Measurements from ENCODE around the gene DSC3. TPM values are rescaled to one million over a fixed set of nuclear protein-coding genes. Genes with fewer than 3 reads are reported as not detected.
A peak's percentile ranks its signal among the peaks of the same experiment; 100 is the strongest.

The DSC3 gene
- total and polyA plus RNA-seq, 2 experiments from 2014 or later, result 0.52 to 2.1 TPM

DNA sequence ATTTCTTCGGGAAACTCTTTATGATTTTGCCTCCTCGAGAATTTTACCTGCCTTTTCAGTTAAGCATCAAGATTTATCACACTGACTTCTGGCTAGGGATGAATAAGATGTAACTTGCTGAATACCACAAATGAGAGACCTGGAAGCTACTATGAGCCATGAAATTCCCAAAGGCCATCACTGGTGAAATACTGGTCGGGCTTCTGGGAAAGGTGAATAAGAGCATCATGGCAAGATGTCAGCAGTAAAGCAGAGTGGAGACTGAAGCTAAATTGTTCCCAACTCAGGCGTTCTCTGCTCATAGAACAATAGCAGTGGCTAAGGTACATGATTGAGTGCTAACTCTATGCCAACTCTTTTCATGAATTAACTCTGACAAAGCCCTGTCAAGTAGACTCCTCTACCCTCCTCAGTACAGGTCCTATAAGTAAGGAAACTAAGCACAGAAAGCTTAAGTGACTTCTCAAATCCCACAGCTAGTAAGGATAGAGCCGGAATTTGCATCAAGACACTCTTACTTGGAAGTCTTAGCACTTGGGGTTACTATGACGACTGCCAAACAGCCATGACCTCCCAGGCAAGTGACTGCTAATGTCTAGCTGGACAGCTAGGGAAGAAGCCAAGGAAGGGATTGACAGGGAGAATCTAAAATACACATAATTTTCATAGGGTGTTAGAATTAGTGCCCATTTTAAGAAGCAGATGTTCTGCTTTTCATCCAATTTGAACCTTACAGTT is 22.7 kb upstream of the DSC3 start:
- H2AFZ ChIP-seq, result no peak overlapping the region
- no peaks in the 10 kb centered on the region for H4K20me1 ChIP-seq (replicated peaks; ENCODE audit: insufficient read depth)
- no peak for TF ChIP-seq CREB1 (CRISPR knock-in tag; IDR thresholded peaks at IDR 0.05; ENCODE audit: low read depth)
- TF ChIP-seq ZNF114 (CRISPR knock-in tag; IDR thresholded peaks at IDR 0.05), result no peak
- no peak for TF ChIP-seq JUNB (IDR thresholded peaks at IDR 0.05; ENCODE audit: unreplicated experiment)
- TF ChIP-seq REST (IDR thresholded peaks at IDR 0.05; ENCODE audit: unreplicated experiment), result no peak
- no peak for TF ChIP-seq POLR2AphosphoS5 (IDR thresholded peaks at IDR 0.05; ENCODE audit: low read depth)
- no peak for TF ChIP-seq EZH2phosphoT487 (IDR thresholded peaks at IDR 0.05; ENCODE audit: unreplicated experiment)
- TF ChIP-seq NANOG (IDR thresholded peaks at IDR 0.05; ENCODE audit: borderline replicate concordance), result no peak
- TF ChIP-seq EZH2 (IDR thresholded peaks at IDR 0.05; ENCODE audit: low read depth, unreplicated experiment), result no peak
- no peak for TF ChIP-seq ETS1 (IDR thresholded peaks at IDR 0.05)
- TF ChIP-seq ZNF462 (CRISPR knock-in tag; IDR thresholded peaks at IDR 0.05), result no peak
- TF ChIP-seq, protein P1, sequence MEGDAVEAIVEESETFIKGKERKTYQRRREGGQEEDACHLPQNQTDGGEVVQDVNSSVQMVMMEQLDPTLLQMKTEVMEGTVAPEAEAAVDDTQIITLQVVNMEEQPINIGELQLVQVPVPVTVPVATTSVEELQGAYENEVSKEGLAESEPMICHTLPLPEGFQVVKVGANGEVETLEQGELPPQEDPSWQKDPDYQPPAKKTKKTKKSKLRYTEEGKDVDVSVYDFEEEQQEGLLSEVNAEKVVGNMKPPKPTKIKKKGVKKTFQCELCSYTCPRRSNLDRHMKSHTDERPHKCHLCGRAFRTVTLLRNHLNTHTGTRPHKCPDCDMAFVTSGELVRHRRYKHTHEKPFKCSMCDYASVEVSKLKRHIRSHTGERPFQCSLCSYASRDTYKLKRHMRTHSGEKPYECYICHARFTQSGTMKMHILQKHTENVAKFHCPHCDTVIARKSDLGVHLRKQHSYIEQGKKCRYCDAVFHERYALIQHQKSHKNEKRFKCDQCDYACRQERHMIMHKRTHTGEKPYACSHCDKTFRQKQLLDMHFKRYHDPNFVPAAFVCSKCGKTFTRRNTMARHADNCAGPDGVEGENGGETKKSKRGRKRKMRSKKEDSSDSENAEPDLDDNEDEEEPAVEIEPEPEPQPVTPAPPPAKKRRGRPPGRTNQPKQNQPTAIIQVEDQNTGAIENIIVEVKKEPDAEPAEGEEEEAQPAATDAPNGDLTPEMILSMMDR (conservative IDR thresholded peaks at IDR 0.05; ENCODE audit: low read depth in 2 of 2), result no peak
- no peak for TF ChIP-seq ZNF331 (CRISPR knock-in tag; IDR thresholded peaks at IDR 0.05; ENCODE audit: low read depth)
- no peak for TF ChIP-seq STAT1 (IDR thresholded peaks at IDR 0.05; ENCODE audit: unreplicated experiment)
- no peaks in the 10 kb centered on the region for H3K4me1 ChIP-seq (ENCODE audit: insufficient read depth)
- ATAC-seq, result peak; percentile 53
- H3K79me2 ChIP-seq (replicated peaks; ENCODE audit: insufficient read depth), result no peaks in the 10 kb centered on the region
- Mint-ChIP-seq H3K27ac (no peak overlapping the region), H3K4me3 (no peak overlapping the region), H3K36me3 (ENCODE audit: low read depth) (peaks cover 12% of the 10 kb centered on the region), H3K9me3 (no peaks in the 10 kb centered on the region), H3K4me1 (peaks cover 7% of the 10 kb centered on the region), H3K27me3 (ENCODE audit: insufficient read depth, low read depth, poor library complexity) (peaks cover 3% of the 10 kb centered on the region)
- H3K4me2 ChIP-seq, result no peak overlapping the region
- H3K9me2 ChIP-seq (ENCODE audit: insufficient read depth), result no peaks in the 10 kb centered on the region
- H3K4me3 ChIP-seq, result no peak overlapping the region
- H3K27ac ChIP-seq (ENCODE audit: low read depth), result no peak overlapping the region
- DNase-seq (ENCODE audit: low spot score), result peak; percentile 61
- no peaks in the 10 kb centered on the region for H3F3A ChIP-seq (replicated peaks; ENCODE audit: low read depth)
- no peaks in the 10 kb centered on the region for H3K27me3 ChIP-seq (ENCODE audit: insufficient read depth)
- H3K36me3 ChIP-seq (ENCODE audit: insufficient read depth), result peaks cover 12% of the 10 kb centered on the region; the same call in 1 of the 2 replicates

Data from GM23338 (cell line).